TTC549 (cell line): ENCODE data around the gene POLN.

Experiments
- FAIRE-seq: peaks from 2 replicates; lab custom pipeline; 2012; peaks lifted over from hg19 to GRCh38; lab: Jason Lieb, UNC

The POLN gene

GRCh38 chr4:2159931-2160330 lies 82.0 kb downstream of the POLN start:
- FAIRE-seq, result no peak

DNA sequence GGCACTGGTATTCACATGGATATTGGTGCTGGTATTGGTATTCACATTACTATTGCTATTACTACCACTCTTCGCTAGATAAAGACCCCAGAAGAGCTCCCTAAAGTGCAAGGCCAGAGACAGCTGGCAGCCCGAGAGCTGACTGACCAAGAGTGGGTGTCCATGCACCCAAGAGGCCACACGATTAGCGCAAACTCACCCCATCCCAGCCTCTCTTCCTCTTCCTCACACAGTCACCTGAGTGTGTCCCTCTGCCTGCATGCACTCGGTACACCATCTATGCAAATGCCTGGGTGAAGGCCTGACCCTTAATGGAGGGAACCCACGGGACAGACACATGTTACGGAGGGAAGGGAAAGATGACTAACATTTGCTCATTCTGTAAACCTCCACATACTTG lies 86.7 kb downstream of the POLN start:
- FAIRE-seq, result no peak

DNA sequence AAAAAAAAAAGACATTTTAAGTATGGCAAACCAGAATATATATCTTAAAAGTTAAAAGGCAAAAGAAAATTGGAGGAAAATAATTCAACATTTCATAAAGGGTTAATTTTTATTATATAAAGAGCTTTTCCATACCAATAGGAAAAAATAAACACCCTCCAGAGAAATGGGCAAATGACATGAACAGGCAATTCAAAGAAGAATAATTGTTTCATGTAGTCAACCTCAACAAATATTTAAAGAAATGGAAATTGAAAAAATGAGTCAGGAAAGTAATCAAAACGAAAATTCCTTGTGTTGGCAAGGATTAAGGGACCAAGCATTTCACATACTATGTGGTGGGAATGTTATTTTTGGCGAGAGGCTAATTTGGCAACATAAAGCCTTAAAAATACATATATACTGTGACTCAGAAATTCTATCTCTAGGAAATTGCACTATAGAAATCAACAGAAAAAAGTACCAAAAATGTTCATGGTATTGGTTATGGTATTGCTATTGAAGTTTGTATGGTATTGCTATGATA lies 87.6 kb downstream of the POLN start:
- no peak for FAIRE-seq

- FAIRE-seq, result no peak
Measured at GRCh38 chr4:2151544-2151943, 90.4 kb downstream of the POLN start.

GRCh38 chr4:2150076-2150475 lies 91.8 kb downstream of the POLN start:
- FAIRE-seq, result peak; percentile 52

- FAIRE-seq, result no peak
Measured at GRCh38 chr4:2142630-2143427, 99.1 kb downstream of the POLN start.

DNA sequence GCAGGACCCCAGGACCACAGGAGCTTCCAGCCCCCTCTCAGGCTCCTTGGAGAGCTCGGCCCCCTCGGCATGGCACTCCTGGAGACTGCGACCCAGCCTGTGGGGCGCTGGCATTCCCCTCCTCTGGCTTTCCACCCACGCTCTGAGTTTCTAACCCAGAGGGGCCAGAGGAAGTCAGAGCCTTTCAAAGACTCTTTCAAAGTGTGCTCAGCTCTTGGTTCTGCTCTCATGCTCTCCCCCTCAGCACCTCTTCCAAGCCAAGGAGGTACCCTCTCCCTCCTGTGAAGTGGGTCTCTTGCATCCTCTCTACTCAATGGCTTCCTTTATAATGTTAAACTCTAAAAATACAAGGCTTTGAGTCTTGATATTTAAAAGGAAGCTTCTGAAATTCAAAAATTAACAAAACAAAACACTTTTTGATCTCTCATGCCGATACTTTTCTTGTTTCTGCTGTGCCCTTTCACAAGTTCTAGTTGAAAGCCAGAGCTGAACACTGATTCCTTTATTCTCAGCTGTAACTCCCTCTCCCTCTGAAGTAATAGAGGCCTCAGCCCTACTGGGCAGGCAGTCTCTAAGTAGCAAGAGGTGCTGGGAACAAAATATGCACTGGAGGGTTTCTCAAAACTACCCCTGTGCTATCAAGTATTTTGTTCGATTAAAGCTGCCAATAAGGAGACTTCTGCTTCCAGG lies 100.0 kb downstream of the POLN start:
- FAIRE-seq, result no peak

- no peak for FAIRE-seq
Measured at GRCh38 chr4:2141022-2141761, 100.7 kb downstream of the POLN start.

GRCh38 chr4:2138846-2139500 lies 102.9 kb downstream of the POLN start:
- no peak for FAIRE-seq

DNA sequence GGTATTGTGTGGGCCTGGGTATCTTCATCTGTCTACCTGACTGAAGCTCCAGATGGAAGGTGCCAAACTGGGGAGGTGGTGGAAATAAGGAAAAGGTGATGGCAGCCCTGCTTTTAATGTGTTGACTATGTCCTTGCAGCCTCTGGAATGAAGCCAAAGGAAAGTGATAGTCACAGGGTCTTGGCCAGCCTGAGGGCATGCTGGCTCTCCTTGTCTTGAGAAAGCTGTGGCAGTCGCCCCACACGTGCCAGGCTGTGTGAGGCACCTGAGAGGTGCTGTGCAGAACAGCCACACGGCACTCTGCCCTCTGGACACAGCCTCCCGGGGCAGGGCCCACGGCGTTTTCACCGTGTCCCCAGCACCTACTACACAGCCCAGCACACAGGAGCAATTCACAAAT lies 105.2 kb downstream of the POLN start:
- no peak for FAIRE-seq

GRCh38 chr4:2135083-2135482 lies 106.8 kb downstream of the POLN start:
- no peak for FAIRE-seq

DNA sequence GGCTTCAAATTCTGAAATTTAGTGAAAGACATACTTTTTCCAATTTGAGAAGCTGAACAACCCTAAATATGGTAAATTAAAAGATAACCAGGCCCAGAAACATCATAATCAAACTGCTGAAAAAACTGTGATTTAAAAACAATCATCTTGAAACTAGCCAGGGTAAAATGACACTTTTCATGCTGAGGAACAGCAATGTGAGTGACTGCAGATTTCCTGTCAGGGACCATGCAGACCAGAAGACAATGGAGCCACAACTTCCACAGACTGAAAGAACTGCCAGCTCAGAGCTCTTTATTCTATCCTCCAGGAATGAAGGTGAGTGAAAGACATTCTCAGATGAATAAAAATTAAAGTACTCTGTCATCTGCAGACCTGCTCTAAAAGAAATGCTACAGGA lies 109.5 kb downstream of the POLN start:
- FAIRE-seq, result no peak

GRCh38 chr4:2127609-2128332 lies 114.2 kb downstream of the POLN start:
- no peak for FAIRE-seq

GRCh38 chr4:2126309-2127043 lies 115.4 kb downstream of the POLN start:
- FAIRE-seq, result no peak

DNA sequence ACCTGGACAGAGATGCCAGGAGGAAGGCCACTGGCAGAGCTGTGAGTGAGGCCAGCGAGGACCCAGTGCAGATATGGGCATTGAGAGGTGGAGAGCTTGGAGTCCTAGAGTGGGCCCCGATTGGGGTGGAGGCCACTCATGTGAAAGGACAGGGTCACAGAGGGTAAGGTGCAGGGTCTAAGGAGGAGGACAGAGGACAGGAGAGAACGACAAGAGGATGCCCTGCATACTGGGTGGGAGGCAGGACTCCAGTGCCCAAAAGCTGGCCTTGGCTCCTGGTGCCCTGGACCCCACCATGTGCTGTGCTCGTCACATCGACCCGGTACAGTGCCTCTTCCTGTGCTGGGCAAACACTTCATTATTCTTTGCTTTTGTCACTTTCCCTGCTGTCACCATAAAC lies 116.1 kb downstream of the POLN start:
- FAIRE-seq, result no peak

DNA sequence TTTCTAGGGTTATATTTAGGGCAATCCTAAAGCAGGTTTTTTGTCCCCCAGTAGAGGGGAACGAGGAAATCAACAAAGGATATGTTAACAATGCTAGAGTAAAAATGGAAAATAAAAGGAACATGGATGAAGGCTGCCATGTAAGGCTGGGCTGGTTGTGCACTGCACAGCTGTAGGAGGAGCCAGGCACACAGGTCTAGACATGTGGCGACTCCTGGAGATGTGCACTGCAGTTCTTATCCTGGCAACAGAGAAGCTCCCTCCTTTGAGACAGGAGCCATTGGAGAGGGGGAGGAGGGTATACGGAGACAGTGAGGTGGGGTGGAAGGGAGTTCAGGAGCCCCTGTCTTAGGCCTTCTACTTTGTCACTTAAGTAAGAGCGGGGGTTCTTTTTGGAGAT lies 116.9 kb downstream of the POLN start:
- no peak for FAIRE-seq

DNA sequence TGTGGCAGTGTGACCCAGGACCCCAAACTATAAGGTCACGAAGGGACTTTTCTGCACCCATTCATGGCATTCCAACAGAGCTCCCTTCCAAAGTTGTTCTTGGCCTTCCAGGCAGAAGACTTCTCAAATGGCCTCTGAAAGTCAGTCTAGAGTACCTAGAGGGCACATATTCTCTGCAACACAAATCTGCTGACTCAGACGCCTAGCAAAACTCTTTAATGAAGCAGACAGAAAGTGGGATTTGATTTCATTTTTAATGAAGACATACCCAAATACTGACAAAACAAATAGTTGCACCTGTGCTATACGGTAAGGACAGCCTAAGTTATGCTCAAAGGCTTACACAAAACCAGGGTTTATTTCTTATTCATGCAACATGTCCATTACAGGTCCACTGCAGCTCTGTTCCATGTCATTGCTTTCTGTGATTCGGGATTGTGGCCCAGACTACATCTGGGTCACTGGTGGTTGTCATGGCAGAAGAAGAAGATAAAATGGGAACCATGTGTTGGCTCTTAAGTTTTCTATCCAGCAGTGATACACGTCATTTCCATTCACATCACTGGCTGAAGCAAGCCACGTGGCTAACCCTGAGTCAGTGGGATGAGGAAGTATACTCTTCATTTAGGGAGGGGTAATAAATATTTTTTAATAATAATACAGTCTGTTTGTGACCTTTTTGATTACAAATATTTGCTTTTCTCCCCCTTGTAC lies 125.1 kb downstream of the POLN start:
- no peak for FAIRE-seq

DNA sequence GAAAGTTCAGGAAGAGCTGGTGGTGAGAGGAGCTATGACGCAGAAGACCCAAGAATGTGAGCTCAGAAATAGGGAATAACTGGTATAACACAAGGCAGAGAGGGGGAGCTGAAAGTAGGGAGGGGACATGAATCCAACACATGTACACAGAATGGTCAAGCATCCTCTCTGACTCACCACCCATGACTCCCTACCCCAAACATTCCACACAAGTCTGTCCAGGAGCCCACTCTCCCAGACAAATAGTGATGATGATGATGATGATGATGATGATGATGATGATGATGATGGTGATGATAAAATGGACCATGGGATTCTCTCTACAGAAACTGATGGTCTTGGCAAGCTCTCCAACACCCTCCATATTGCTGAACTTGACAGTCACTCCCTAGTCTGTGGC lies 136.4 kb downstream of the POLN start:
- no peak for FAIRE-seq

DNA sequence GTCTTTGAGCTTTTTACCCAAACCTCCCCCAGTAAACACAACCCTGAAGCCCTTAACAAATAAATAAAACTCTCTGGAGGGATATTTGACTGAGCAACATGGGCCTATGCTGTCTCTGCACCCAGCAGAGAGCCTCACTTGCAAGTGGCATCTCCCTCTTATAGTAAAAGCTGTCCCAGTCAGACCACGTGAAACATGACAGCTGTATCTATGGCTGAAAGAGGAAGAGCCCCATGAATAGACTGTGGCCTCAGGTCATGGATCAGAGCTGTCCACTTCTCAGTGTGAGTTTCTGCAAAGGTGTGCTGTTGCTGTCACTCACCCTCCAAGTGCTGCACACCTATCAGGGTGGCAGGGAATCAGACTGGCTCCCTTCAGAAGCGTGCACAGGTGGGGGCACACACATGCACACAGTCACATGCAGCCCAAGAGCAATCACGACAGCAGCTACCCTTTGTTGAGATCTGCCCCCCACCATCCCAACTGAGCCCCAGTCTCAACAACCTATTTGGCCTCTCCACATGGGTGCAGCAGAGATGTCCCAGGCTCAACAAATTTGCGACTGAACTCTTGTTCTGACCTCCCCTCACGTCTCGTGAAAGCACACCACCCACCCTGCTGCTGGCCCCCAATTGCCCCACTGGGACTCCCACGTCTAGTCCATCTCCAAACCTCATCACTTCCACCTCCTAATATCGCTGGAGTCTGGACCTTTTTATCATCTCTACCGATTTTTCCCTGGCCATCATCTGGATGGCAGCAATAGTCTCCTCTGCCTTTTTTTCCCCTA lies 137.2 kb downstream of the POLN start:
- no peak for FAIRE-seq
